Fibroblast of skin of left quadriceps (primary cell): ENCODE measurements around the gene ACOT7.

Experiments
- DNase-seq, 2 experiments: peaks; one replicate each; pipeline ENCODE4 v3.0.0-alpha.2; 2013; ENCODE audit warnings: low read depth in 2 of 2

The ACOT7 gene

DNA sequence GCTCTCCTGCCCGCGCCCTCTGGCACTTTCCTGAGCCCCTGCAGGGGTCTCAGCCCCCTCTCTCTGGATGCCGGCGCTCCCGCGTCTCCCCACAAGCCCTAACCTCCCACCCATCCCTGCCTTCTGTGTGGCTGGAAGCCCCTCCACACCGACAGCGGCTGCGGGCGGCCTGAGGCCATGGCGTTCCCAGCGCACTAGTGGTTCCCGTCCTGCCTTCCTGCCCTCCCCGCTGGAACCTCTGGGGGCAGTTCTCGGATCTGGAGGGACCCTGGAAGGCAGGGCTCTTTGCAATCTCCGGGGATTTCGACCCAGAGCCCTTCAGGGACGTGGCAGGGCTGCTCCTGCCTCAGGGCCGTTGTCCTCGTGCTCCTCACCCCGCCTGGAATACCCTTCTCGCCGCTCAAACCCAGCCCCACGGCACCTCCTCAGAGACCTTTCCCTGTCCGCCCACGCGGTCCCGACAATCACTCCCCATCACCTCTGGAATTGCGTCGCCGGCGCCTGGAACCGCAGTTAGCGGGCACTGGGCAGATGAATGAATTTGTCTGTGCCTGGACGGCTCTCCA lies 30.5 kb upstream of the ACOT7 start:
- DNase-seq = no peak

GRCh38 chr1:6423321-6423999 lies 29.9 kb upstream of the ACOT7 start:
- DNase-seq = no peak

DNA sequence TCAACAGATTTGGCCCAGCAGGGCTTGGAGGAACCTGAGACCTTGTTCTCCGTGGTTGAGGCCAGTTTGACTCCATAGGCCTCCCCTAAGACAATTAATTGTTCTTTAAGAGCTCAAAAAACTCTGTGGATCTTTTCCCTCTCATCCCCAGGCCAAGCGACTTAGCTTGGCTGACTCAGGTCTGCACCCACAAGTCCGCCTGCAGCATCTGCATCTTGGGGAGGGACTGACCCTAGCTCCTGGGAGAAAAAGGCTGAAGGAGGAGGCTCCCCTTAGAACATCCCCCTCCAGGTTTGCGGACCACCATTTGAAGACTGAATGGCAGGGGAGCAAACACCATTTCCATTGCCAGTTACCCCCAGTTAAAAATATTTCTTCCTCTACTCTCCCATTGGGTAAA lies 27.7 kb upstream of the ACOT7 start:
- DNase-seq = no peak

- DNase-seq = no peak
These were observed 27.0 kb upstream of the ACOT7 start for GRCh38 chr1:6420454-6421042.

GRCh38 chr1:6419804-6420453 lies 26.4 kb upstream of the ACOT7 start, which contains the start of gene HES2:
Gene HES2 (minus strand): TSS chr1:6419919. CDS start chr1:6419820, 99 bp downstream.
- no peak for DNase-seq

GRCh38 chr1:6419397-6419803 lies 25.8 kb upstream of the ACOT7 start:
- no peak for DNase-seq

DNA sequence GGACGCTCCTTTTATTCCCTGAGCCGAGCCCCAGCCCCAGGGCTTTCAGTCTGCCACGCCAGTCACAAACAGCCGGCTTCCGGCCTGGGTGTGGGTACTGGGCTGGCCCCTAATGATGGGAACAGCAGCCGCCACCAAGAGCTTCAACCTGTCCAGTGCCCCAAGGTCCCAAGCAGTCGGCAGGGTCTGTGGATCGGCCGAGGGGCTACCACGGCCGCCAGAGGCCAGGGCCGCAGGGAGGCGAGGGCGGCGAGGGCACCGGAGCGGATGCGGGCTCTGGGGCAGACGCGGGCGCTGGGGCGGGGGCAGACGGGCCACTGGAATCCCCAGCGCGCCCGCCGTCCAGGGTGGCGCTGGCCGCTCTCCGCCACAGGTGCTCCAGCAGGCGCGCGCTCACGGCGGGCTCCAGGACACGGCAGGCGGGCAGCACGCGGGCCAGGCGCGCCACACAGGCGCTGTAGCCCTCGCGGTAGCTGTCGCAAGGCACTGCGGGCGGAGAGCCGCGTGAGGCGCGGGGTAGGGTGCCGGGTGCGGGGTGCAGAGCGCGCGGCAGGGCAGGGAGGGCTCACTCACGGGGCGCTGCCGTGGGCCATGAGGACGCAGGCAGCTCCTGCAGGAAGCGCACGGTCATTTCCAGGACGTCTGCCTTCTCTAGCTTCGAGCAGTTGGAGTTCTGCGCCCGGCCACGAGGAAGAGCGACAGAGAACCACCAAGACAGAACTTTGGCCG lies 25.3 kb upstream of the ACOT7 start:
- DNase-seq = no peak

- DNase-seq = no peak
These were observed 24.5 kb upstream of the ACOT7 start for GRCh38 chr1:6417961-6418667.

DNA sequence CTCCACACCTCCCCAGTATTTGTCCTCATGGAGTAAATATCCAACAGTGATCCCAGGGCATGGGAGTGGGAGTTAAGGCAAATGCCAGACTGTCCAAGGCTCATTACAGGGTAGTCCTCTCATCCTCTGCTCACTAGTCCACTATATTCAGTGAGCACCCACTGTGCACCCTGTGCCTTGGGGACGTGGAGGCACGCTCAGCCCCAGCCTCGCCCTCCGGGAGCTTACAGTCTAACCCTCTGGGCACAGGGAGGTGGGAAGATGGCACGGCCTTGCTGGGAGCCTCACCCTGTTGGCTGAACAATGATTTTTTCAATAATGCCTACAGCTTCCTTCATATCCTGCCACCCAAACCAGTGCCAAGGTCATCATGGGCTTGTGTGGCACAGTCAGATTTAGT lies 23.3 kb upstream of the ACOT7 start:
- DNase-seq = no peak

- no peak for DNase-seq
These were observed 22.7 kb upstream of the ACOT7 start for GRCh38 chr1:6416295-6416656.

GRCh38 chr1:6414881-6415626 lies 21.5 kb upstream of the ACOT7 start:
- no peak for DNase-seq

GRCh38 chr1:6414443-6414844 lies 20.9 kb upstream of the ACOT7 start:
- DNase-seq = peak; percentile 5 to 10

- no peak for DNase-seq
These were observed 19.3 kb upstream of the ACOT7 start for GRCh38 chr1:6412896-6413295.

- no peak for DNase-seq
These were observed 16.8 kb upstream of the ACOT7 start for GRCh38 chr1:6410248-6410893.

- DNase-seq = no peak
These were observed 16.2 kb upstream of the ACOT7 start for GRCh38 chr1:6409733-6410132.

GRCh38 chr1:6409053-6409452 lies 15.5 kb upstream of the ACOT7 start:
- DNase-seq = no peak

DNA sequence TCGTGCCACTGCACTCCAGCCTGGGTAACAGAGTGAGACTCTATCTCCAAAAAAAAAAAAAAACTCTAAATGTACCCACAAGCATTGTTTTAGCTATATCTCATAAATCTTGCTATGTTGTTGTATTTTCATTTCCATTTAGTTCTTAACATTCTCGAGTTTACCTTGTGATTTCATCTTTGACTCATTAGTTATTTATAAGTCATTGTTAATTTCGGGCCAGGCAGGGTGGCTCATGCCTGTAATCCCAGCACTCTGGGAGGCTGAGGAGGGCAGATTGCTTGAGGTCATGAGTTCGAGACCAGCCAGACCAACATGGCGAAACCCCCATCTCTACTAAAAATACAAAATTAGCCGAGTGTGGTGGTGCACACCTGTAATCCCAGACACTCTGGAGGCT lies 14.5 kb upstream of the ACOT7 start:
- no peak for DNase-seq

DNA sequence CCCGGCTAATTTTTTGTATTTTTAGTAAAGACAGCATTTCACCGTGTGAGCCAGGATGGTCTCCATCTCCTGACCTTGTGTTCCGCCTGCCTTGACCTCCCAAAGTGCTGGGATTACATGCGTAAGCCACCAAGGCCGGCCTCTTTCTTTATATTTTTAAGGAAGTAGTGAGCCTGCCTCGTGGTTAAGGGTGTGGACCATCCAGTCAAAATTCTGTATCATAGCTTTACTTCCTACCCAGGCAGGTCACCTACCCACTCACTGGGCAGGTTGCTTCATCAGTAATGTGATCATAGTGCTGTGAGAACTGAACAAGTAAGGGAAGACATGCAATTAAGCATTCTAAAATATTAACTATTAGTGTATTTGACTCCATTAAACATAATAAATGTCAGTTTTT lies 8.1 kb upstream of the ACOT7 start:
- no peak for DNase-seq

- DNase-seq = no peak
These were observed 5.7 kb upstream of the ACOT7 start for GRCh38 chr1:6399294-6399693.

DNA sequence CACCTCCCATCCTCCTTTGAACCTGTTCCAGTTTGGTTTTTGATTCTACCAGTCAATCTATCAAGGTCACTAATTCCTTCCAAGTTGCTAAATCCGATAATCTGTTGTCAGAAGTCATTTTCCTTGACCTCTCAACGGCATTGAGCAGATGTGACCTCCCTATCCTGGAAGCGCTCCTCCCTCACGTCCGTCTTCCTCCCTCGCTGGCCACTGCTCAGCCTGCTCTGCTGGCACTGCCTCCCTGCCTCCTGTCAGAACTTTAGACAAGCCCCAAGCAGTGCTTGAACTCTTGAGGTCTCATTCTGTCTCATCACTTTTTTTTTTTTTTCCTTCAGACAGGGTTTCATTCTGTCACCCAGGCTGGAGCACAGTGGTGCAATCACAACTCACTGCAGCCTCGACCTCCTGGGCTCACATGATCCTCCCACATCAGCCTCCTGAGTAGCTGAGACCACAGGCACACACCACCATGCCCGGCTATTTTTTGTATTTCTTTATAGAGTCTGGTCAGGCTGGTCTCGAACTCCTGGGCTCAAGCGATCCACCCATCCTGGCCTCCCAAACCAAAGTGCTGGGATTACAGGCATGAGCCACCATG lies 4.4 kb upstream of the ACOT7 start:
- no peak for DNase-seq
